Measurements from ENCODE around the gene TUBD1. TPM values are rescaled to one million over a fixed set of nuclear protein-coding genes. Genes with fewer than 3 reads are reported as not detected.
"Not testable (repeated sequence)": the region's sequence is repeated elsewhere in the genome, so short reads cannot be mapped to it uniquely, and the experiment has no call there.

Gene TUBD1
- total RNA-seq, 1 donor from 2014 or later: 5.9 TPM

- TF ChIP-seq CTCF (IDR thresholded peaks at IDR 0.05; ENCODE audit: insufficient read depth, low read length, poor library complexity, severe bottlenecking): no peak
- Histone ChIP-seq H3K36me3 (ENCODE audit: control insufficient read depth, insufficient read depth, low read length) (no peaks in the 10 kb centered on the region), H3K4me3 (ENCODE audit: low read depth, low read length) (no peak overlapping the region), H3K27me3 (ENCODE audit: control insufficient read depth, insufficient read depth, low read length) (no peaks in the 10 kb centered on the region)
- DNase-seq (ENCODE audit: low read depth): no peak
These were observed 14.1 kb downstream of the TUBD1 start for GRCh38 chr17:59878624-59879023.

- no peak for DNase-seq (ENCODE audit: low read depth)
- no peak for TF ChIP-seq CTCF (IDR thresholded peaks at IDR 0.05; ENCODE audit: insufficient read depth, low read length, poor library complexity, severe bottlenecking)
- H3K27me3 ChIP-seq (ENCODE audit: control insufficient read depth, insufficient read depth, low read length): no peaks in the 10 kb centered on the region
- no peak overlapping the region for H3K4me3 ChIP-seq (ENCODE audit: low read depth, low read length)
- no peaks in the 10 kb centered on the region for H3K36me3 ChIP-seq (ENCODE audit: control insufficient read depth, insufficient read depth, low read length)
These were observed 14.8 kb downstream of the TUBD1 start for GRCh38 chr17:59877965-59878364.

DNA sequence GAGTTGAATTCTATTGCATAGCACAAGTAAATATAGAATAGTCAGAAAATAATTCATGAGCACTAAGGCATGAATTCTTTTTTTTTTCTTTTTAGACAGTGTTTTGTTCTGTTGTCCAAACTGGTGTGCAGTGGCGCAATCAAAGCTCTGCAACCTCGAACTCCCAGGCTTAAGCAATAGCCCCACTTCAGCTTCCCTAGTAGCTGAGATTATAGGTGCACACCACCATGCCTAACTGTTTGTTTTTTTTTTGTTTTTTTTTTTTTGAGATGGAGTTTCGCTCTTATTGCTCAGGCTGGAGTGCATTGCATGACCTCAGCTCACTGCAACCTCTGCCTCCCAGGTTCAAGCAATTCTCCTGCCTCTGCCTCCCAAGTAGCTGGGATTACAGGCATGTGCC lies 16.6 kb downstream of the TUBD1 start:
- Histone ChIP-seq H3K36me3 (ENCODE audit: control insufficient read depth, insufficient read depth, low read length) (no peaks in the 10 kb centered on the region), H3K27me3 (ENCODE audit: control insufficient read depth, insufficient read depth, low read length) (no peaks in the 10 kb centered on the region), H3K4me3 (ENCODE audit: low read depth, low read length) (no peak overlapping the region)
- DNase-seq (ENCODE audit: low read depth): no peak
- no peak for TF ChIP-seq CTCF (IDR thresholded peaks at IDR 0.05; ENCODE audit: insufficient read depth, low read length, poor library complexity, severe bottlenecking)

DNA sequence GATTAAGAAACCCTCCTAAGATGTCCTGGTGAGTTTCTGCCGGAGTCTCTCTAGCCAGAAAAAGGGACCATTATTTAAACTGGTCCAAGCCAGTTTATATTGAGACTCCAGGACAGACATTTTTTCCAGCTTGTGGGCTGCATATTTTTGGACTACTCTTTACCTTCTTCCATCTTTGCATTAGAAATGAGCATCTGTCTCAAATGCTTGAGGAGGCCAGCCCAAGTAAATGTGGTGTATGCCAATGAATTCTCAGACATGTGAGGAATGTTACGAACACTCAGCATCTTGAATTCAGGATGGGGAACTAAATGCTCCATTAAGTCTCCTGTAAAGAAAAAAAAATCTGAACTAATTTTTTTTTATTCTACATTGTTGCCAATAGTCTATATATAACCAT lies 18.4 kb downstream of the TUBD1 start:
- no peak for DNase-seq (ENCODE audit: low read depth)
- TF ChIP-seq CTCF (IDR thresholded peaks at IDR 0.05; ENCODE audit: insufficient read depth, low read length, poor library complexity, severe bottlenecking): no peak
- no peaks in the 10 kb centered on the region for H3K36me3 ChIP-seq (ENCODE audit: control insufficient read depth, insufficient read depth, low read length)
- no peak overlapping the region for H3K4me3 ChIP-seq (ENCODE audit: low read depth, low read length)
- no peaks in the 10 kb centered on the region for H3K27me3 ChIP-seq (ENCODE audit: control insufficient read depth, insufficient read depth, low read length)

DNA sequence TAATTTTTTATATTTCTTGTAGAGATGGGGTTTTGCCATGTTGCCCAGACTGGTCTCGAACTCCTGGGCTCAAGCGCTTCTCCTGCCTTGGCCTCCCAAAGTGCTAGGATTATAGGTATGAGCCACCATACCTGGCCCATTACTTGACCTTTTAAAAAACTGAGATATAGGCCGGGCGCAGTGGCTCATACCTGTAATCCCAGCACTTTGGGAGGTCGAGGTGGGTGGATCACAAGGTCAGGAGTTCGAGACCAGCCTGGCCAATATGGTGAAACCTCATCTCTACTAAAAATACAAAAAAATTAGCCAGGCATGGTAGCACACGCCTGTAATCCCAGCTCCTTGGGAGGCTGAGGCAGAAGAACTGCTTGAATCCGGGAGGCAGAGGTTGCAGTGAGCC lies 19.3 kb downstream of the TUBD1 start:
- H3K36me3 ChIP-seq (ENCODE audit: control insufficient read depth, insufficient read depth, low read length): not testable (repeated sequence)

GRCh38 chr17:59872351-59872750 lies 20.4 kb downstream of the TUBD1 start:
- H3K36me3 ChIP-seq (ENCODE audit: control insufficient read depth, insufficient read depth, low read length): no peaks in the 10 kb centered on the region
- H3K4me3 ChIP-seq (ENCODE audit: low read depth, low read length): no peak overlapping the region
- no peaks in the 10 kb centered on the region for H3K27me3 ChIP-seq (ENCODE audit: control insufficient read depth, insufficient read depth, low read length)
- DNase-seq (ENCODE audit: low read depth): no peak
- TF ChIP-seq CTCF (IDR thresholded peaks at IDR 0.05; ENCODE audit: insufficient read depth, low read length, poor library complexity, severe bottlenecking): no peak

More for the DNA sequence above, 19.3 kb downstream of the TUBD1 start:
- not testable (repeated sequence) for DNase-seq (ENCODE audit: low read depth); H3K27me3 ChIP-seq (ENCODE audit: control insufficient read depth, insufficient read depth, low read length); H3K4me3 ChIP-seq (ENCODE audit: low read depth, low read length)

Data from kidney epithelial cell (primary cell).